Thyroid gland (tissue), 4 donors: ENCODE measurements around the gene RRP8. TPM values are rescaled to one million over a fixed set of nuclear protein-coding genes. Genes with fewer than 3 reads are reported as not detected.

Experiments
- DNase-seq, 2 donors: peaks; one replicate each; pipeline ENCODE4 v3.0.0-alpha.2; 2019
- H3K27ac ChIP-seq, 3 donors: fragments of 200-600 bp; sonication (generic); 1 replicate in 2 of 3; 2 replicates in 1 of 3; pipeline ENCODE4 v1.5.1; 2016 to 2019; ENCODE audit warnings: mild to moderate bottlenecking in 1 of 3, moderate library complexity in 1 of 3
- H3K27me3 ChIP-seq: fragments of 200-600 bp; sonication (generic); one replicate; pipeline ENCODE4 v1.5.1; 2019
- H3K36me3 ChIP-seq, 2 donors: fragments of 200-600 bp; sonication (generic); one replicate each; pipeline ENCODE4 v1.5.1; 2016 to 2019
- H3K4me1 ChIP-seq, 2 donors: fragments of 200-600 bp; sonication (generic); one replicate each; pipeline ENCODE4 v1.5.1; 2017 to 2019
- H3K4me3 ChIP-seq, 3 donors: fragments of 200-600 bp; sonication (generic); replicated peaks in 1 of 3; 1 replicate in 2 of 3; 2 replicates in 1 of 3; pipeline ENCODE4 v1.5.1; 2016; ENCODE audit warnings: mild to moderate bottlenecking in 1 of 3
- H3K9me3 ChIP-seq: fragments of 200-600 bp; sonication (generic); one replicate; pipeline ENCODE4 v1.5.1; 2017
- POLR2A ChIP-seq, 2 donors: fragments of 450-650 bp; IDR thresholded peaks; one replicate each; pipeline ENCODE4 v1.6.1; 2017; ENCODE audit warnings: antibody characterized with exemption in 2 of 2, mild to moderate bottlenecking in 2 of 2, moderate library complexity in 1 of 2
- WGBS, 2 donors: methylation state at CpG; one replicate each; pipeline ENCODE4 v1.1.5; 2017; 5-methylcytosine and 5-hydroxymethylcytosine counted together
- intact Hi-C: fragments of 100-400 bp; cut with DNase I; formaldehyde crosslinking; loops from one replicate; pipeline ENCODE4 v1.15.1; 2023
- total RNA-seq, 4 donors: library from RNA; depleted of rRNA; stranded (reverse); fragments of >200 nt; gene quantifications; one replicate each; pipeline ENCODE4 v1.2.3, GENCODE V29; 2016
- TF ChIP-seq, protein P1 (sequence below), 6 experiments: fragments of 200-600 bp in 3 of 6; fragments of 450-650 bp in 3 of 6; sonication (generic) in 3 of 6; IDR thresholded peaks; one replicate each; pipeline ENCODE4 v1.5.1; 2016 to 2019; ENCODE audit warnings: antibody characterized with exemption in 6 of 6, mild to moderate bottlenecking in 2 of 6, inconsistent platforms in 1 of 6, moderate library complexity in 1 of 6

The RRP8 gene
- total RNA-seq, 4 donors from 2014 or later = 12.9 to 36.7 (median 18.8) TPM

DNA sequence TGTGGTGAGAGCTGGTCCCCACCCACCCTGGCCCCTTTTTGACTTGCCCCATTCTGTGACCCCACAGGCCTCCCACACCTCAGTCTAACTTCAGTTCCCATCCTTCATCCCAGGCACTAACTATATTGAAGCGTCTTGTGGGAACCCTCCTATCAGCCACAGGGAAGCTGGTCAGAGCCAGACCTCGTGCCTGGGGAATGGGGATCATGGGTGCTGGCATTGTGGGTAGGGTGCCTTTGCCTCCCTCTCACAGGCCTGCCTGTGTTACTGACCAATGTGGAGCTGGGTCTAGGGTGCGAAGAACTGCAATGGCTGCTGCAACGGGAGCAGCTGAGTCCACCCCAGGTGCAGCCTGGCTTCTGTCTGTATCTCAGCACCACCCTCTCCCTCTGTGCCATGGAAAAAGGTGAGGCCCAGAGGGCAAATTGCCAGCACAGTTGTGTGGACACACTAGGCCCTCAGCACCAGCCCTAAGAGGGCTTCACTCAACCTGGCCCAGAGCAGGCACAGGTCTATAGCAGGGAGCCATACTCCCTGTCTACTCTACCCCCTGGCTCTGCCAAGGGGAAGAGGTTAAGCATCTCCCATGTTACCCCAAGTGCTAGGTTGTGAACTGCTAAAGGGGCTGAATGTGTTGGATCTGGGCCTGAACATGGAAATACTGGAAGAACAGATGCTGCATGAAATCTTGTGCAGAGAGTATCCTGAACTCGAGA, 37.3 kb downstream of the RRP8 start:
- Histone ChIP-seq H3K27me3 (no peaks in the 10 kb centered on the region), H3K36me3 (no peaks in the 10 kb centered on the region), H3K9me3 (no peaks in the 10 kb centered on the region), H3K27ac (peak overlapping the region; percentile 54 to 70 (median 70)), H3K4me1 (peaks cover 31 to 36% of the 10 kb centered on the region in 2 donors), H3K4me3 (no peak overlapping the region)
- intact Hi-C loops = no loop called here
- peak; percentile 30 to 38 for DNase-seq
- TF ChIP-seq POLR2A (IDR thresholded peaks at IDR 0.05) = no peak
- TF ChIP-seq, protein P1, sequence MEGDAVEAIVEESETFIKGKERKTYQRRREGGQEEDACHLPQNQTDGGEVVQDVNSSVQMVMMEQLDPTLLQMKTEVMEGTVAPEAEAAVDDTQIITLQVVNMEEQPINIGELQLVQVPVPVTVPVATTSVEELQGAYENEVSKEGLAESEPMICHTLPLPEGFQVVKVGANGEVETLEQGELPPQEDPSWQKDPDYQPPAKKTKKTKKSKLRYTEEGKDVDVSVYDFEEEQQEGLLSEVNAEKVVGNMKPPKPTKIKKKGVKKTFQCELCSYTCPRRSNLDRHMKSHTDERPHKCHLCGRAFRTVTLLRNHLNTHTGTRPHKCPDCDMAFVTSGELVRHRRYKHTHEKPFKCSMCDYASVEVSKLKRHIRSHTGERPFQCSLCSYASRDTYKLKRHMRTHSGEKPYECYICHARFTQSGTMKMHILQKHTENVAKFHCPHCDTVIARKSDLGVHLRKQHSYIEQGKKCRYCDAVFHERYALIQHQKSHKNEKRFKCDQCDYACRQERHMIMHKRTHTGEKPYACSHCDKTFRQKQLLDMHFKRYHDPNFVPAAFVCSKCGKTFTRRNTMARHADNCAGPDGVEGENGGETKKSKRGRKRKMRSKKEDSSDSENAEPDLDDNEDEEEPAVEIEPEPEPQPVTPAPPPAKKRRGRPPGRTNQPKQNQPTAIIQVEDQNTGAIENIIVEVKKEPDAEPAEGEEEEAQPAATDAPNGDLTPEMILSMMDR (IDR thresholded peaks at IDR 0.05) = no peak
- WGBS, 2 donors = 97 to 99% methylated on average over 5 of the region's 5 CpGs

DNA sequence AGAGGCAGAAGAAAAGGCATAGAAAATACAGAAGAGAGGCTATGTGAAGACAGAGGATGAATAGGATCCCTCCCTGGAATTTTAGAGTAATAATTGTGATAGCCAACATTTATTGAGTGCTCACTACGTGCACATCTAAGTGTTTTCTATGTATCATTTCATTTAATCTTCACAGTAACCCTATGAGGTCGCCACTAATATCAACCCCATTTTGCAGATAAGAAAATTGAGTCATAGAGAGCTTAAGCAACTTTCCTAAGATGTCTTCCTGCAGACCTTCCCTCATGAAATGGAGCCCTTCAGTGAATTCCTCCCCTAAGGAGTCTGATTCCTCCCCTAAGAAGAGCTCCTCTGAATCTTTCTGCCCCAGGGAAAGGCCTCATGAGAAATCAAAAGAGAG, 38.1 kb downstream of the RRP8 start:
- no peaks in the 10 kb centered on the region for H3K36me3 ChIP-seq
- no peak overlapping the region for H3K4me3 ChIP-seq

DNA sequence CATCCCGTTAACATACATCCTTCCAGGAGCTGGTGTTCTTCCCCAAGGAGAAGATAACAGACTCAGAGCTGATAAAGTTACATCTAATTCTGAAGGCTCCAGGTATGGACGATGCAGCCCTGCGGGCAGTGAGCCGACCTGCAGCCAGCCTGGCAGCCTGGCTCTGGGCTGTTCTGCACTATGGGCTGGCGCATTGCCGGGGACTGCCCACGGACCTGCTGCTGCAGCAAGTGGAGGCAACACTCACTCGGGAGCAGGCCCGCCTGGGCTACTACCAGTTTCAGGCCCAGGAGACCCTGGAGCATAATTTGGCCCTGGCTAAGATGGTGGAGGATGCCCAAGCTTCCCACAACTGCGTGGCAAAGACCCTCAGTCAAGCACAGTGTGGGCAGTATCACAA, 39.7 kb downstream of the RRP8 start:
- no peaks in the 10 kb centered on the region for H3K36me3 ChIP-seq
- no peaks in the 10 kb centered on the region for H3K9me3 ChIP-seq
- no peak overlapping the region for H3K4me3 ChIP-seq
- H3K27me3 ChIP-seq = no peaks in the 10 kb centered on the region
- peaks cover 24 to 27% of the 10 kb centered on the region in 2 donors for H3K4me1 ChIP-seq
- 86 to 90% methylated on average over 6 to 10 of the region's 10 CpGs for WGBS, 2 donors
- no peak for DNase-seq
- H3K27ac ChIP-seq = no peak overlapping the region
- TF ChIP-seq POLR2A (IDR thresholded peaks at IDR 0.05) = no peak
- TF ChIP-seq, protein P1 (IDR thresholded peaks at IDR 0.05) = no peak
- intact Hi-C loops = no loop called here

More for the DNA sequence above, 38.1 kb downstream of the RRP8 start:
- TF ChIP-seq POLR2A (IDR thresholded peaks at IDR 0.05) = no peak
- TF ChIP-seq, protein P1 (IDR thresholded peaks at IDR 0.05) = no peak
- intact Hi-C loops = no loop called here
- peaks cover 31 to 32% of the 10 kb centered on the region in 2 donors for H3K4me1 ChIP-seq
- peak overlapping the region in 2 of 3 donors; percentile 70 for H3K27ac ChIP-seq
- no peak for DNase-seq
- H3K9me3 ChIP-seq = no peaks in the 10 kb centered on the region
- 69 to 96% methylated on average over 2 of the region's 2 CpGs for WGBS, 2 donors
- H3K27me3 ChIP-seq = no peaks in the 10 kb centered on the region

DNA sequence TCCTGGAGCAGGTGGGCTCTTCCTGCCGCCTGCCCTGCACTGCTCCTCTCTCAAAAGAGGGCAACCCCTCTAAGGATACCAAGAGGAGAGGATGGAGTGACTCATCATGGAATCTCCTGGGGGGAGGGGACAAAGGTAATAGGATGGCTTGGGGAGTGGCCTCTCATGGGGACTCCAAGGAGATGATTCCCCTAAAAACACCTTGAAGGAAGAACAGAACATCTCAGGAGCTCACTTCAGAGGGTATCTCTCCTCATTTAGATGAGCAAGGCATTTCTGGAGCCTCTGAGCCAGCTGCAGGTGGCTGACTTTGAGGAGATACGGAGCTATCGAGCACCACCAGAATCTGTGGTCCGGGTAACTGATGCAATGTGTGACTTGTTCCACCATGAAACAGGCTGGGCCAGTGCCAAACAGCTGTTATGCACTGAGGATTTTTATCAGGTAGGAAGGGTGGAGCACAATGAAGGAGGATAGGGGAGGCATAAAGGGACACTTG, 40.2 kb downstream of the RRP8 start:
- WGBS, 2 donors = 91 to 100% methylated on average over 4 of the region's 4 CpGs
- no peaks in the 10 kb centered on the region for H3K27me3 ChIP-seq
- H3K4me1 ChIP-seq = peaks cover 22% of the 10 kb centered on the region in 2 donors
- H3K27ac ChIP-seq = no peak overlapping the region
- no peak for TF ChIP-seq POLR2A (IDR thresholded peaks at IDR 0.05)
- TF ChIP-seq, protein P1 (IDR thresholded peaks at IDR 0.05) = no peak
- no peaks in the 10 kb centered on the region for H3K9me3 ChIP-seq
- no peak overlapping the region for H3K4me3 ChIP-seq
- no peaks in the 10 kb centered on the region for H3K36me3 ChIP-seq
- intact Hi-C loops = no loop called here
- no peak for DNase-seq

DNA sequence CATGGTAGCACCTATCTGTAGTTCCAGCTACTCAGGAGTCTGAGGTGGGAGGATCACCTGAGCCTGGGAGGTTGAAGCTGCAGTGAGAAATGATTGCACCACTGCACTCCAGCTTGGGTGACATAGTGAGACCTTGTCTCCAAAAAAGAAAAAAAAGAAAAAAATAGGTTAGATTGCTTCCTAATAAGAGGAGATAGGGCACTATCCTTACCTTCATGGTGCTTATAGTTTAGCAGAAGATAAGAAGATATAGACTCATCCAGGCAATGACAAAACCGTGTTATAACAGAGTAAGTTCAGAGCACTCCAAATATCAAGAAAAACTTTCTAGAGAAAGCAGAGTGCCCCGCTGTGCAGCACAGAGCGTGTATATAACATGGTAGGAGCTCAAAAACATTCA, 42.1 kb downstream of the RRP8 start:
- no peak overlapping the region for H3K4me3 ChIP-seq
- H3K4me1 ChIP-seq = peaks cover 3 to 4% of the 10 kb centered on the region in 2 donors
- no peak for DNase-seq
- no peaks in the 10 kb centered on the region for H3K27me3 ChIP-seq
- no peaks in the 10 kb centered on the region for H3K9me3 ChIP-seq
- 93 to 96% methylated on average over 3 of the region's 3 CpGs for WGBS, 2 donors
- H3K36me3 ChIP-seq = no peaks in the 10 kb centered on the region
- H3K27ac ChIP-seq = no peak overlapping the region
- TF ChIP-seq, protein P1 (IDR thresholded peaks at IDR 0.05) = no peak
- TF ChIP-seq POLR2A (IDR thresholded peaks at IDR 0.05) = no peak
- intact Hi-C loops = no loop called here
